Endothelial cell of umbilical vein (primary cell): ENCODE results near the gene AGXT. TPM values are rescaled to one million over a fixed set of nuclear protein-coding genes. Genes with fewer than 3 reads are reported as not detected.

Experiments used
- BruUV-seq: library from RNA; stranded (reverse); fragments of 400-500 nt; replicated peaks from 2 replicates; lab custom pipeline; 2021; lab: Mats Ljungman, UMichigan
- CTCF ChIA-PET: fragments of 300-600, 350-600 bp; sonication (Branson Sonifier 250); formaldehyde crosslinking; loops from one replicate; lab custom pipeline; 2021; ENCODE audit warnings: antibody characterized with exemption, inconsistent platforms; lab: Charles Lee
- POLR2A ChIA-PET: fragments of 300-600, 350-600 bp; sonication (Branson Sonifier 250); formaldehyde crosslinking; loops from one replicate; lab custom pipeline; 2021; ENCODE audit warnings: antibody characterized with exemption, inconsistent platforms; lab: Charles Lee
- DNase-seq: peaks from one replicate; pipeline ENCODE4 v3.0.0-alpha.2; 2011; ENCODE audit warnings: low read depth, low spot score
- FAIRE-seq: peaks from 2 replicates; lab custom pipeline; 2011; peaks lifted over from hg19 to GRCh38; lab: Jason Lieb, UNC
- H2AFZ ChIP-seq: 2 replicates; pipeline ENCODE4 v1.6.0; 2012; ENCODE audit warnings: low read depth, low read length, control low read depth, inconsistent platforms
- H3K27ac ChIP-seq: 2 replicates; pipeline ENCODE4 v1.5.1; 2011; ENCODE audit warnings: low read depth, mild to moderate bottlenecking, control low read depth, low read length, moderate library complexity; ENCODE audit not compliant: insufficient read depth
- H3K27me3 ChIP-seq, 2 experiments: 2 replicates each; pipeline versions ENCODE4 v1.6.0 to v1.6.1; 2011; ENCODE audit warnings: low read length in 2 of 2, mixed read lengths in 1 of 2; ENCODE audit not compliant: control insufficient read depth in 2 of 2, insufficient read depth in 2 of 2
- H3K36me3 ChIP-seq, 2 experiments: 2 replicates in 1 of 2; 3 replicates in 1 of 2; pipeline ENCODE4 v1.5.1; 2011; ENCODE audit warnings: low read length in 2 of 2, mild to moderate bottlenecking in 1 of 2, moderate library complexity in 1 of 2; ENCODE audit not compliant: control insufficient read depth in 2 of 2, insufficient read depth in 2 of 2; ENCODE audit errors: extremely low read depth in 1 of 2
- H3K4me1 ChIP-seq: 3 replicates; pipeline ENCODE4 v1.5.1; 2011; ENCODE audit warnings: mild to moderate bottlenecking, low read length; ENCODE audit not compliant: control insufficient read depth, insufficient read depth; ENCODE audit errors: extremely low read depth
- H3K4me2 ChIP-seq: 2 replicates; pipeline ENCODE4 v1.6.1; 2011; ENCODE audit warnings: low read length, control low read depth, mixed read lengths; ENCODE audit not compliant: insufficient read depth
- H3K4me3 ChIP-seq, 3 experiments: fragments of 200-600 bp in 1 of 3; sonication (generic), shearing (Covaris generic) in 1 of 3; replicated peaks in 1 of 3; 2 replicates each; pipeline ENCODE4 v1.5.1; 2011 to 2016; ENCODE audit warnings: control low read depth in 3 of 3, low read length in 3 of 3, mild to moderate bottlenecking in 2 of 3, inconsistent platforms in 1 of 3, low read depth in 1 of 3, moderate library complexity in 1 of 3; ENCODE audit not compliant: insufficient read depth in 1 of 3
- H3K79me2 ChIP-seq: 2 replicates; pipeline ENCODE4 v1.6.0; 2012; ENCODE audit warnings: low read length, inconsistent platforms; ENCODE audit not compliant: control insufficient read depth, insufficient read depth
- H3K9ac ChIP-seq: replicated peaks from 2 replicates; pipeline ENCODE3; 2011; ENCODE audit warnings: low read length, control low read depth; ENCODE audit not compliant: insufficient read depth; ENCODE audit errors: extremely low read depth
- H3K9me1 ChIP-seq: replicated peaks from 3 replicates; pipeline ENCODE4 v1.6.0; 2011; ENCODE audit warnings: mild to moderate bottlenecking, low read length; ENCODE audit not compliant: control insufficient read depth, insufficient read depth; ENCODE audit errors: extremely low read depth
- H3K9me3 ChIP-seq: replicated peaks from 2 replicates; pipeline ENCODE4 v1.5.1; 2012; ENCODE audit warnings: low read length, inconsistent platforms; ENCODE audit not compliant: control insufficient read depth, insufficient read depth
- H4K20me1 ChIP-seq: replicated peaks from 2 replicates; pipeline ENCODE3; 2011; ENCODE audit warnings: mild to moderate bottlenecking, low read length; ENCODE audit not compliant: control insufficient read depth, insufficient read depth; ENCODE audit errors: extremely low read depth
- EZH2 ChIP-seq: IDR thresholded peaks from 2 replicates; pipeline ENCODE4 v1.6.1; 2012; ENCODE audit warnings: borderline replicate concordance, low read depth, mild to moderate bottlenecking, moderate library complexity, low read length, inconsistent platforms; ENCODE audit not compliant: severe bottlenecking
- FOS ChIP-seq: IDR thresholded peaks from 2 replicates; pipeline ENCODE4 v1.6.1; 2011; ENCODE audit warnings: mild to moderate bottlenecking, low read length, moderate library complexity, borderline replicate concordance; ENCODE audit not compliant: insufficient read depth
- JUN ChIP-seq: IDR thresholded peaks from 2 replicates; pipeline ENCODE4 v1.6.1; 2011; ENCODE audit warnings: borderline replicate concordance, low read depth; ENCODE audit not compliant: insufficient read length, insufficient read depth
- MYC ChIP-seq: IDR thresholded peaks from one replicate; pipeline ENCODE4 v1.6.1; 2011; ENCODE audit warnings: mild to moderate bottlenecking, low read depth, low read length
- POLR2A ChIP-seq: IDR thresholded peaks from 2 replicates; pipeline ENCODE4 v1.6.1; 2012; ENCODE audit warnings: low read depth, mild to moderate bottlenecking, control low read depth, low read length
- POLR2AphosphoS5 ChIP-seq: IDR thresholded peaks from 2 replicates; pipeline ENCODE4 v1.6.1; 2012; ENCODE audit warnings: low read depth, mild to moderate bottlenecking, control low read depth, low read length, moderate library complexity; ENCODE audit not compliant: insufficient read depth
- dilution Hi-C: fragments of 300-500 bp; cut with MboI; formaldehyde crosslinking; loops from one replicate; pipeline ENCODE4 v1.15.0; 2019; ENCODE audit warnings: low sequenced_read_pairs; ENCODE audit not compliant: extremely low pct_ligation_motif_present
- intact Hi-C: fragments of 100-400 bp; cut with micrococcal nuclease; formaldehyde crosslinking; loops from one replicate; pipeline ENCODE4 v1.10.0; 2022
- polyA plus RNA-seq, 4 experiments: library from polyadenylated mRNA; depleted of rRNA in 3 of 4; stranded (reverse) in 3 of 4; unstranded in 1 of 4; fragments of >200 nt; gene quantifications; 2 replicates each; pipeline versions ENCODE4 v1.2.1 to v1.2.3, GENCODE V29; 2011 to 2012; ENCODE audit warnings: missing spikeins in 1 of 4
- total RNA-seq: library from RNA; stranded (reverse); gene quantifications from 2 replicates; pipeline ENCODE4 v1.2.3, GENCODE V29; 2021
- TF ChIP-seq, protein P1 (sequence below): IDR thresholded peaks from 2 replicates; pipeline ENCODE4 v1.6.1; 2011; ENCODE audit not compliant: insufficient read depth, insufficient read length
- TF ChIP-seq, protein P2 (sequence below), 2 donors: IDR thresholded peaks; 1 replicate in 1 of 2; 2 replicates in 1 of 2; pipeline ENCODE4 v1.5.1; 2011; ENCODE audit warnings: low read length in 2 of 2, mild to moderate bottlenecking in 2 of 2, moderate library complexity in 2 of 2, control low read depth in 1 of 2, inconsistent platforms in 1 of 2, low read depth in 1 of 2; ENCODE audit not compliant: insufficient read depth in 1 of 2; ENCODE audit errors: extremely low read depth in 1 of 2

The AGXT gene
- total and polyA plus RNA-seq, 2 donors (not counting 3 experiments of a cell fraction or from before 2014, with no cell fraction given): not detected

DNA sequence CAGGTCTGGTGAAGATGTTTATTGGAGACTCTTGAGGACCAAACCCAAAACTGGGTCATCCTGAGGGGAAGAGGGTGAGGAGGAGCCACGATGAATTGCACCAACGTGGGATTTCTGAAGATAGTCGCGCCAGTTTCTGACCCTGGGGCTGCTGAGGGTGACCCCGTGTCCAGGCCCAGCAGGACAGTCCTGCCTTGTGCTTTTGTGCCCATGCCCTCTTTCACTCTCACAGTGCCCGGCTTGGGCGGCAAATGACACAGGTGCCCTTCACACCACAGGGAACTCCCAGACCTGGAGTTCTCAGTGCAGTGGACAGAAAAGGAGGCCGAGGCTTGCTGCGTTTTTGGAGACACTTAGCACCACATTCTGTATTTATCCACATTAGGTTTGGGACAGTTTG is 33.1 kb upstream of the AGXT start:
- FAIRE-seq: no peak
- no peak overlapping the region for H3K27ac ChIP-seq
- no peaks in the 10 kb centered on the region for H3K9me3 ChIP-seq
- DNase-seq: no peak
- no TSS peak for BruUV-seq
- intact Hi-C loops (no loop called here), dilution Hi-C loops (no loop called here)
- no peak overlapping the region for H3K9ac ChIP-seq
- no peaks in the 10 kb centered on the region for H4K20me1 ChIP-seq
- peaks cover 3 to 8% of the 10 kb centered on the region in 2 experiments for H3K27me3 ChIP-seq
- CTCF ChIA-PET: no interaction called here
- H3K79me2 ChIP-seq: no peaks in the 10 kb centered on the region
- no peaks in the 10 kb centered on the region for H3K9me1 ChIP-seq
- H3K4me2 ChIP-seq: no peak overlapping the region
- no peak overlapping the region for H2AFZ ChIP-seq
- peaks cover 5% of the 10 kb centered on the region for H3K4me1 ChIP-seq
- no peaks in the 10 kb centered on the region for H3K36me3 ChIP-seq
- no peak overlapping the region for H3K4me3 ChIP-seq
- TF ChIP-seq EZH2 (no peak), JUN (no peak), POLR2AphosphoS5 (no peak), MYC (no peak), POLR2A (no peak), FOS (no peak)
- TF ChIP-seq, protein P1, sequence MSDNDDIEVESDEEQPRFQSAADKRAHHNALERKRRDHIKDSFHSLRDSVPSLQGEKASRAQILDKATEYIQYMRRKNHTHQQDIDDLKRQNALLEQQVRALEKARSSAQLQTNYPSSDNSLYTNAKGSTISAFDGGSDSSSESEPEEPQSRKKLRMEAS: no peak
- TF ChIP-seq, protein P2, sequence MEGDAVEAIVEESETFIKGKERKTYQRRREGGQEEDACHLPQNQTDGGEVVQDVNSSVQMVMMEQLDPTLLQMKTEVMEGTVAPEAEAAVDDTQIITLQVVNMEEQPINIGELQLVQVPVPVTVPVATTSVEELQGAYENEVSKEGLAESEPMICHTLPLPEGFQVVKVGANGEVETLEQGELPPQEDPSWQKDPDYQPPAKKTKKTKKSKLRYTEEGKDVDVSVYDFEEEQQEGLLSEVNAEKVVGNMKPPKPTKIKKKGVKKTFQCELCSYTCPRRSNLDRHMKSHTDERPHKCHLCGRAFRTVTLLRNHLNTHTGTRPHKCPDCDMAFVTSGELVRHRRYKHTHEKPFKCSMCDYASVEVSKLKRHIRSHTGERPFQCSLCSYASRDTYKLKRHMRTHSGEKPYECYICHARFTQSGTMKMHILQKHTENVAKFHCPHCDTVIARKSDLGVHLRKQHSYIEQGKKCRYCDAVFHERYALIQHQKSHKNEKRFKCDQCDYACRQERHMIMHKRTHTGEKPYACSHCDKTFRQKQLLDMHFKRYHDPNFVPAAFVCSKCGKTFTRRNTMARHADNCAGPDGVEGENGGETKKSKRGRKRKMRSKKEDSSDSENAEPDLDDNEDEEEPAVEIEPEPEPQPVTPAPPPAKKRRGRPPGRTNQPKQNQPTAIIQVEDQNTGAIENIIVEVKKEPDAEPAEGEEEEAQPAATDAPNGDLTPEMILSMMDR (IDR thresholded peaks at IDR 0.05; ENCODE audit: extremely low read depth in 1 of 2, insufficient read depth in 1 of 2, low read depth in 1 of 2, low read length in 2 of 2): no peak
- POLR2A ChIA-PET: no interaction called here
